Transverse colon (tissue), 4 donors: ENCODE data around the gene TOMM40. TPM values are rescaled to one million over a fixed set of nuclear protein-coding genes. Genes with fewer than 3 reads are reported as not detected.

Experiments
- DNase-seq: peaks from one replicate; pipeline ENCODE4 v3.0.0-alpha.2; 2019
- H3K27ac ChIP-seq, 4 donors: fragments of 200-600 bp; sonication (generic); 2 replicates each; pipeline ENCODE4 v1.5.1; 2016 to 2018; ENCODE audit warnings: inconsistent platforms in 4 of 4
- H3K27me3 ChIP-seq: fragments of 200-600 bp; sonication (generic); 2 replicates; pipeline ENCODE4 v1.5.1; 2017; ENCODE audit warnings: inconsistent platforms
- H3K36me3 ChIP-seq, 4 donors: fragments of 200-600 bp; sonication (generic); 2 replicates each; pipeline ENCODE4 v1.5.1; 2017 to 2019; ENCODE audit warnings: inconsistent platforms in 4 of 4
- H3K4me1 ChIP-seq, 4 donors: fragments of 200-600 bp; sonication (generic); 2 replicates each; pipeline ENCODE4 v1.5.1; 2017 to 2020; ENCODE audit warnings: inconsistent platforms in 4 of 4
- H3K4me3 ChIP-seq, 4 donors: fragments of 200-600 bp; sonication (generic); 1 replicate in 1 of 4; 2 replicates in 3 of 4; pipeline versions ENCODE4 v1.5.1 to v1.6.1; 2017 to 2019; ENCODE audit warnings: inconsistent platforms in 4 of 4
- H3K9me3 ChIP-seq, 2 donors: fragments of 200-600 bp; sonication (generic); 2 replicates each; pipeline ENCODE4 v1.5.1; 2017 to 2019; ENCODE audit warnings: inconsistent platforms in 2 of 2
- EP300 ChIP-seq: sonication (generic); formaldehyde crosslinking; IDR thresholded peaks from one replicate; pipeline ENCODE4 v1.6.1; 2017; ENCODE audit warnings: antibody characterized with exemption, low read depth
- POLR2A ChIP-seq: fragments of 450-650 bp; IDR thresholded peaks from one replicate; pipeline ENCODE4 v1.6.1; 2016; ENCODE audit warnings: antibody characterized with exemption, mild to moderate bottlenecking, moderate library complexity
- POLR2AphosphoS5 ChIP-seq, 3 donors: sonication (generic); formaldehyde crosslinking; IDR thresholded peaks; one replicate each; pipeline ENCODE4 v1.6.1; 2016; ENCODE audit warnings: antibody characterized with exemption in 3 of 3
- WGBS, 2 donors: methylation state at CpG; one replicate each; pipeline ENCODE4 v1.1.5; 2018; ENCODE audit warnings: low coverage in 1 of 2; 5-methylcytosine and 5-hydroxymethylcytosine counted together
- in situ Hi-C, 4 donors: fragments of 200-750 bp; cut with MboI; loops; one replicate each; pipeline versions ENCODE4 v1.15.0 to v1.15.1; 2017; ENCODE audit warnings: low sequenced_read_pairs in 3 of 4, low pct_ligation_motif_present in 1 of 4, low pct_unique_long_range_greater_than_20kb in 1 of 4
- intact Hi-C: fragments of 100-400 bp; cut with DNase I; formaldehyde crosslinking; loops from one replicate; pipeline ENCODE4 v1.15.1; 2023; ENCODE audit warnings: low total_unique reads
- total RNA-seq, 4 donors: library from RNA; depleted of rRNA; stranded (reverse); fragments of >200 nt; gene quantifications; one replicate each; pipeline ENCODE4 v1.1.0, GENCODE V29; 2016
- TF ChIP-seq, protein P1 (sequence below), 5 experiments: fragments of 200-600 bp in 3 of 5; fragments of 450-650 bp in 2 of 5; sonication (generic) in 3 of 5; IDR thresholded peaks; 1 replicate in 2 of 5; 2 replicates in 3 of 5; pipeline ENCODE4 v1.5.1; 2016 to 2017; ENCODE audit warnings: antibody characterized with exemption in 5 of 5, inconsistent platforms in 3 of 5, mild to moderate bottlenecking in 2 of 5, moderate library complexity in 1 of 5

Gene TOMM40
- total RNA-seq = 100 to 1,000 TPM in 1 of 4 donors, 10 to 100 TPM in 3; 36.0 to 101 (median 53.8) TPM

DNA sequence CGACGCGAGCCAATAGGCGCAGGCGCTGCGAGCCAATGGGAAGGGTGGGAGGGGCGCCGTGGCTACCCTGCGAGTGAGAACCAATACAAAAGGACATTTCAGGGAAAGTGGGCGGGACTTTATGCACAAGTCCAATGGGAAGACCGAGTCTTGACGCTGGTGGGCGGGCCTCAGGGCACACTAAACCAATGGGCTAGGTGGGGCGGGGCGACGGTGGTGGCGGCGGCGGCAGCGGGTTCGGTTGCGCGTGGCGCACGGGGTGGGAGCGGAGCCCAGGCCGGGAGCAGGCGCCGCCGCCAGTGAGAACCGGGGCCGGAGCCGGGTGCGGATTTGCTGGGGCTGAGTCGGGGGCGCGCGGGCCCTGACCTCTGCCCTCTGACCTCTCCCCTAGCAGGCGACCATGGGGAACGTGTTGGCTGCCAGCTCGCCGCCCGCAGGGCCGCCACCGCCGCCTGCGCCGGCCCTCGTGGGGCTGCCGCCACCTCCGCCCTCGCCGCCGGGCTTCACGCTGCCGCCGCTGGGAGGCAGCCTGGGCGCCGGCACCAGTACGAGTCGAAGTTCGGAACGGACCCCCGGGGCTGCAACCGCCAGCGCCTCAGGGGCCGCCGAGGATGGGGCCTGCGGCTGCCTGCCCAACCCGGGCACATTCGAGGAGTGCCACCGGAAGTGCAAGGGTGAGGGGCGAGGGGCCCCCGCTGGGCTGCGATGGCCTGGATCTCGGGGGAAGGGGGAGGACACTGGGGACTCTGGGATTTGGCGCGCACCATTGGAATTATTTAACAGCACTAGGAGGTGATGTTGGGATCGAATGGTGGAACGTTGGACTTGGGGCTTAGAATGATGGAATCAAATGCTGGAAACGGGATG lies at the start of gene TOMM40:
TOMM40 (plus strand) TSS at position 239 of the 867 bp plus-strand sequence; CDS start at position 401, 162 bp downstream.
- Histone ChIP-seq H3K27me3 (no peaks in the 10 kb centered on the region), H3K9me3 (no peaks in the 10 kb centered on the region), H3K27ac (peak within 1 kb of the TSS; percentile 90 to 94 (median 92)), H3K36me3 (peaks cover 0 to 22% (median 5%) of the 10 kb centered on the region in 4 donors), H3K4me1 (peaks cover 16 to 21% (median 19%) of the 10 kb centered on the region in 4 donors), H3K4me3 (peak within 1 kb of the TSS; percentile 90 to 99 (median 96))
- WGBS, 2 donors = 1% methylated on average over 66 of the region's 81 CpGs; no CpG with 5 or more reads in 1 of the 2 donors
- DNase-seq = peak; percentile 100
- in situ Hi-C loops = no loop called here
- TF ChIP-seq, protein P1, sequence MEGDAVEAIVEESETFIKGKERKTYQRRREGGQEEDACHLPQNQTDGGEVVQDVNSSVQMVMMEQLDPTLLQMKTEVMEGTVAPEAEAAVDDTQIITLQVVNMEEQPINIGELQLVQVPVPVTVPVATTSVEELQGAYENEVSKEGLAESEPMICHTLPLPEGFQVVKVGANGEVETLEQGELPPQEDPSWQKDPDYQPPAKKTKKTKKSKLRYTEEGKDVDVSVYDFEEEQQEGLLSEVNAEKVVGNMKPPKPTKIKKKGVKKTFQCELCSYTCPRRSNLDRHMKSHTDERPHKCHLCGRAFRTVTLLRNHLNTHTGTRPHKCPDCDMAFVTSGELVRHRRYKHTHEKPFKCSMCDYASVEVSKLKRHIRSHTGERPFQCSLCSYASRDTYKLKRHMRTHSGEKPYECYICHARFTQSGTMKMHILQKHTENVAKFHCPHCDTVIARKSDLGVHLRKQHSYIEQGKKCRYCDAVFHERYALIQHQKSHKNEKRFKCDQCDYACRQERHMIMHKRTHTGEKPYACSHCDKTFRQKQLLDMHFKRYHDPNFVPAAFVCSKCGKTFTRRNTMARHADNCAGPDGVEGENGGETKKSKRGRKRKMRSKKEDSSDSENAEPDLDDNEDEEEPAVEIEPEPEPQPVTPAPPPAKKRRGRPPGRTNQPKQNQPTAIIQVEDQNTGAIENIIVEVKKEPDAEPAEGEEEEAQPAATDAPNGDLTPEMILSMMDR (IDR thresholded peaks at IDR 0.05) = no peak
- TF ChIP-seq POLR2AphosphoS5 (IDR thresholded peaks at IDR 0.05) = peak; percentile 5 to 74 (median 71)
- TF ChIP-seq EP300 = no peak
- TF ChIP-seq POLR2A = peak; percentile 44
- intact Hi-C loops = no loop called here

DNA sequence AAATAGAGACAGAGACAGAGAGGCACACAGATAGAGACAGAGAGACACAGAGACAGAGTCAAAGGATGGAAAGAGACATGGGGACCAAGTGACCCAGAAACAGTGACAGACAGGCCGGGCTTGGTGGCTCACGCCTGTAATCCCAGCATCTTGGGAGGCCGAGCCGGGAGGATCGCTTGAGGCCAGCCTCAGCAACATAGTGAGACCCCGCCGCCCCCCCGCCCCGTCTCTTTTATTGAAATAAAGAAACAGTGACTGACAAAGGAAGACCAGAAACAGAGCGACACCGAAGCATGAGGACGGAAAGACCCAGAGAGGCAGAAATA lies 45.8 kb upstream of the TOMM40 start:
- H3K4me1 ChIP-seq = peaks cover 11 to 42% (median 31%) of the 10 kb centered on the region in 4 donors
- DNase-seq = no peak
- in situ Hi-C loops = no loop called here
- no peaks in the 10 kb centered on the region for H3K36me3 ChIP-seq
- WGBS, 2 donors = 7 to 11% methylated on average over 12 of the region's 12 CpGs
- no peaks in the 10 kb centered on the region for H3K27me3 ChIP-seq
- intact Hi-C loops = no loop called here
- no peaks in the 10 kb centered on the region for H3K9me3 ChIP-seq
- TF ChIP-seq, protein P1 (IDR thresholded peaks at IDR 0.05) = no peak
- TF ChIP-seq POLR2A (no peak), POLR2AphosphoS5 (IDR thresholded peaks at IDR 0.05) (no peak), EP300 (no peak)
- peak overlapping the region in 3 of 4 donors; percentile 30 to 97 (median 95) for H3K4me3 ChIP-seq
- peak overlapping the region; percentile 96 to 99 (median 97) for H3K27ac ChIP-seq

DNA sequence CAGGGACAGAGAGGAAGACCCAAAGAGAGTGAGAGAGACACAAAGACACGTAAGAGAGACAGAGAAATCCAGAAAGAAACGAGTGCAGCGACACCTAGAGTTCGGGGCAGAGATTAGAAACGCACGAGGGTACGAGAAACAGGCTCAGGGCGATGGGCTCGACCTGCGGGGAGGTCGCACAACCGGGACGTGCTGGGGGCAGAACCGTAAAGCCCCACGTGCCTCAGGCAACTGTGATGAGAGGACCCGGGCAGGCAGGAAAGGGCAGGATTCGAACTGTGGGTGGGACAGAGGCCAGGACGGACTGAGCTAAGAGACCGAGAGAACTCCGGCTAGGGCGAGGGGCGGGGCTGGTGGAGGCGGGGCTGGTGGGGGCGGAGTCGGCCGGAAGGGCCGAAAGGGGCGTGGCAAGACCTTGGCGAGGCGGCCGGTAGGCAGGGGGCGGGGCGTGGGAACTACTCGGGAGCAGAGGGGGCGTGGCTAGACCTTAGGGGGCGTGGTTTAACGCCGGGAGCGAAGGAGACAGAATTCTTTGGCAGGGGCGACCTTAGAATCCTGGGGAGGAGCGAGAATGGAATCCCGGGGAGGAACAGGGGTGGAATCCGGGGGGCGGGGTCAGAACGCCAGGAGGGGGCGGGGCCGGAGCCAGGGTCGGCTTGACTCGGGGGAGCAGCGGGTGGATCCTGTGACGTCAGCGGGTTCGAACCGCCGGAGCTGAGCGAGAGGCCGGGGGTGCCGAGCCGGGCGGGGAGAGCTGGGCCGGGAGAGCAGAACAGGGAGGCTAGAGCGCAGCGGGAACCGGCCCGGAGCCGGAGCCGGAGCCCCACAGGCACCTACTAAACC lies 45.2 kb upstream of the TOMM40 start, which contains the start of gene NECTIN2:
NECTIN2 (plus strand) TSS at position 686 of the 843 bp plus-strand sequence. CDS start 229 bp downstream, outside the sequence.
- intact Hi-C loops (no loop called here), in situ Hi-C loops (no loop called here)
- no peaks in the 10 kb centered on the region for H3K9me3 ChIP-seq
- no peaks in the 10 kb centered on the region for H3K36me3 ChIP-seq
- peak within 1 kb of the TSS; percentile 95 to 98 (median 96) for H3K4me3 ChIP-seq
- H3K27me3 ChIP-seq = no peaks in the 10 kb centered on the region
- peak within 1 kb of the TSS; percentile 96 to 99 (median 97) for H3K27ac ChIP-seq
- no peak for TF ChIP-seq EP300
- TF ChIP-seq, protein P1 (IDR thresholded peaks at IDR 0.05) = peak; percentile 66 to 97 (median 69)
- TF ChIP-seq POLR2AphosphoS5 (IDR thresholded peaks at IDR 0.05) = peak; percentile 93 to 96 (median 95)
- peak; percentile 90 for TF ChIP-seq POLR2A
- peak; percentile 100 for DNase-seq
- H3K4me1 ChIP-seq = peaks cover 11 to 42% (median 31%) of the 10 kb centered on the region in 4 donors
- 0 to 1% methylated on average over 14 to 45 of the region's 67 CpGs for WGBS, 2 donors
